Activated gamma-delta T cell (primary cell): ENCODE results near the gene TSHZ3.

Source experiments
- DNase-seq: peaks from one replicate; lab custom pipeline; 2025; lab: John Stamatoyannopoulos, UW

The TSHZ3 gene

GRCh38 chr19:31286491-31286890, 62.7 kb downstream of the TSHZ3 start:
- DNase-seq: no peak

- DNase-seq: no peak
These were observed 63.5 kb downstream of the TSHZ3 start for GRCh38 chr19:31285744-31286143.

GRCh38 chr19:31284621-31285020, 64.6 kb downstream of the TSHZ3 start:
- no peak for DNase-seq

GRCh38 chr19:31283701-31284100, 65.5 kb downstream of the TSHZ3 start:
- DNase-seq: no peak

GRCh38 chr19:31282346-31282745, 66.9 kb downstream of the TSHZ3 start:
- DNase-seq: no peak

GRCh38 chr19:31280287-31281006, 68.8 kb downstream of the TSHZ3 start:
- no peak for DNase-seq

GRCh38 chr19:31279436-31279765, 69.8 kb downstream of the TSHZ3 start:
- DNase-seq: no peak

GRCh38 chr19:31278555-31279435, 70.4 kb downstream of the TSHZ3 start:
- DNase-seq: no peak

GRCh38 chr19:31277516-31277915, 71.7 kb downstream of the TSHZ3 start:
- DNase-seq: no peak

- DNase-seq: no peak
These were observed 72.4 kb downstream of the TSHZ3 start for GRCh38 chr19:31276831-31277230.

- no peak for DNase-seq
These were observed 74.2 kb downstream of the TSHZ3 start for GRCh38 chr19:31275068-31275334.

- DNase-seq: no peak
These were observed 74.8 kb downstream of the TSHZ3 start for GRCh38 chr19:31274251-31275067.

GRCh38 chr19:31272583-31273106, 76.6 kb downstream of the TSHZ3 start:
- no peak for DNase-seq

GRCh38 chr19:31271306-31271911, 77.8 kb downstream of the TSHZ3 start:
- DNase-seq: no peak

GRCh38 chr19:31270897-31271296, 78.3 kb downstream of the TSHZ3 start:
- no peak for DNase-seq

- DNase-seq: no peak
These were observed 79.7 kb downstream of the TSHZ3 start for GRCh38 chr19:31269425-31270127.

GRCh38 chr19:31268751-31269383, 80.4 kb downstream of the TSHZ3 start:
- DNase-seq: no peak

GRCh38 chr19:31266731-31267130, 82.5 kb downstream of the TSHZ3 start:
- DNase-seq: no peak

- DNase-seq: no peak
These were observed 83.0 kb downstream of the TSHZ3 start for GRCh38 chr19:31266196-31266595.

GRCh38 chr19:31264041-31264778, 85.0 kb downstream of the TSHZ3 start:
- no peak for DNase-seq
